BLaER1 treated with 17β-estradiol and CSF1 and Interleukin-3, amounts not matched to agents 10 nM and 100 nM (cell line): ENCODE measurements around the gene ANKS1B.
A peak's percentile ranks its signal among the peaks of the same experiment; 100 is the strongest.

Experiments
- H3K27ac ChIP-seq, 11 experiments: shearing (Covaris generic); formaldehyde crosslinking; 2 replicates each; pipeline ENCODE4 v1.8.1; 2022
- H3K27me3 ChIP-seq, 11 experiments: shearing (Covaris generic); formaldehyde crosslinking; 2 replicates each; pipeline ENCODE4 v1.8.1; 2022
- H3K36me3 ChIP-seq, 11 experiments: shearing (Covaris generic); formaldehyde crosslinking; 2 replicates each; pipeline ENCODE4 v1.8.1; 2022
- H3K4me1 ChIP-seq, 10 experiments: shearing (Covaris generic); formaldehyde crosslinking; 2 replicates each; pipeline ENCODE4 v1.8.1; 2022
- H3K4me2 ChIP-seq, 11 experiments: shearing (Covaris generic); formaldehyde crosslinking; 2 replicates each; pipeline ENCODE4 v1.8.1; 2022
- H3K4me3 ChIP-seq, 10 experiments: shearing (Covaris generic); formaldehyde crosslinking; 2 replicates each; pipeline ENCODE4 v1.8.1; 2022
- H3K9ac ChIP-seq, 11 experiments: shearing (Covaris generic); formaldehyde crosslinking; 2 replicates each; pipeline ENCODE4 v1.8.1; 2022
- H3K9me3 ChIP-seq, 11 experiments: shearing (Covaris generic); formaldehyde crosslinking; replicated peaks in 1 of 11; 2 replicates each; pipeline ENCODE4 v1.8.1; 2022
- H4K20me1 ChIP-seq, 11 experiments: shearing (Covaris generic); formaldehyde crosslinking; 2 replicates each; pipeline ENCODE4 v1.8.1; 2022
- Cebpa-rat ChIP-seq, 11 experiments: shearing (Covaris generic); IDR thresholded peaks; 2 replicates each; pipeline ENCODE4 v1.8.1; 2022

ANKS1B gene

GRCh38 chr12:99393763-99394162 lies 591.0 kb downstream of the ANKS1B start:
- Histone ChIP-seq H3K4me1 (peaks cover 0 to 70% (median 45%) of the 10 kb centered on the region in 10 experiments; a peak in 15 of 20 replicates), H3K9me3 (peaks cover 0 to 7% (median 5%) of the 10 kb centered on the region in 11 experiments; a peak in 16 of 22 replicates), H3K27ac (peak overlapping the region in 1 of 11 experiments; percentile 32; a peak in 1 of 22 replicates), H3K4me2 (peak overlapping the region in 8 of 11 experiments; percentile 47 to 85 (median 62); a peak in 16 of 22 replicates), H3K36me3 (peaks cover 0 to 54% (median 18%) of the 10 kb centered on the region in 11 experiments; a peak in 14 of 22 replicates), H3K27me3 (no peaks in the 10 kb centered on the region), H3K9ac (no peak overlapping the region), H4K20me1 (no peaks in the 10 kb centered on the region), H3K4me3 (no peak overlapping the region)
- no peak for TF ChIP-seq Cebpa-rat (IDR thresholded peaks at IDR 0.05)

GRCh38 chr12:99392091-99392850 lies 592.5 kb downstream of the ANKS1B start:
- Histone ChIP-seq H4K20me1 (no peaks in the 10 kb centered on the region), H3K4me3 (no peak overlapping the region), H3K4me2 (peak overlapping the region in 5 of 11 experiments; percentile 14 to 85 (median 23); a peak in 6 of 22 replicates), H3K36me3 (peaks cover 0 to 40% (median 5%) of the 10 kb centered on the region in 11 experiments; a peak in 12 of 22 replicates), H3K9ac (no peak overlapping the region), H3K27me3 (no peaks in the 10 kb centered on the region), H3K27ac (0 out of 22 replicates have a peak overlapping the region, but pooled peaks of 1 of the 11 experiments have one; percentile 17), H3K9me3 (no peaks in the 10 kb centered on the region), H3K4me1 (peaks cover 0 to 83% (median 54%) of the 10 kb centered on the region in 10 experiments; a peak in 15 of 20 replicates)
- TF ChIP-seq Cebpa-rat (IDR thresholded peaks at IDR 0.05) = no peak

GRCh38 chr12:99390707-99391106 lies 594.0 kb downstream of the ANKS1B start:
- H4K20me1 ChIP-seq = no peaks in the 10 kb centered on the region
- peaks cover 0 to 34% (median 0%) of the 10 kb centered on the region in 11 experiments; a peak in 8 of 22 replicates for H3K36me3 ChIP-seq
- H3K27ac ChIP-seq = no peak overlapping the region
- no peaks in the 10 kb centered on the region for H3K27me3 ChIP-seq
- no peaks in the 10 kb centered on the region for H3K9me3 ChIP-seq
- H3K4me2 ChIP-seq = 0 out of 22 replicates have a peak overlapping the region, but pooled peaks of 2 of the 11 experiments have one; percentile 24 to 35
- H3K9ac ChIP-seq = no peak overlapping the region
- TF ChIP-seq Cebpa-rat (IDR thresholded peaks at IDR 0.05) = no peak
- peaks cover 0 to 83% (median 52%) of the 10 kb centered on the region in 10 experiments; a peak in 15 of 20 replicates for H3K4me1 ChIP-seq
- H3K4me3 ChIP-seq = no peak overlapping the region

- TF ChIP-seq Cebpa-rat (IDR thresholded peaks at IDR 0.05) = no peak
- H3K27ac ChIP-seq = no peak overlapping the region
- peaks cover 0 to 38% (median 0%) of the 10 kb centered on the region in 11 experiments; a peak in 8 of 22 replicates for H3K36me3 ChIP-seq
- no peak overlapping the region for H3K9ac ChIP-seq
- no peak overlapping the region for H3K4me3 ChIP-seq
- peak overlapping the region in 1 of 11 experiments; percentile 17; a peak in 1 of 22 replicates for H3K4me2 ChIP-seq
- H4K20me1 ChIP-seq = no peaks in the 10 kb centered on the region
- H3K9me3 ChIP-seq = no peaks in the 10 kb centered on the region
- peaks cover 0 to 73% (median 44%) of the 10 kb centered on the region in 10 experiments; a peak in 15 of 20 replicates for H3K4me1 ChIP-seq
- no peaks in the 10 kb centered on the region for H3K27me3 ChIP-seq
Measured at GRCh38 chr12:99389751-99390150, 595.0 kb downstream of the ANKS1B start.

GRCh38 chr12:99388671-99389195 lies 596.0 kb downstream of the ANKS1B start:
- H4K20me1 ChIP-seq = no peaks in the 10 kb centered on the region
- H3K4me3 ChIP-seq = no peak overlapping the region
- TF ChIP-seq Cebpa-rat (IDR thresholded peaks at IDR 0.05) = no peak
- H3K4me1 ChIP-seq = peaks cover 0 to 63% (median 34%) of the 10 kb centered on the region in 10 experiments; a peak in 15 of 20 replicates
- peak overlapping the region in 8 of 11 experiments; percentile 14 to 62 (median 37); a peak in 10 of 22 replicates for H3K4me2 ChIP-seq
- peaks cover 0 to 45% (median 2%) of the 10 kb centered on the region in 11 experiments; a peak in 8 of 22 replicates for H3K36me3 ChIP-seq
- no peaks in the 10 kb centered on the region for H3K27me3 ChIP-seq
- H3K9ac ChIP-seq = peak overlapping the region in 1 of 11 experiments; percentile 18; a peak in 1 of 22 replicates
- H3K27ac ChIP-seq = peak overlapping the region in 1 of 11 experiments; percentile 22; a peak in 3 of 22 replicates
- no peaks in the 10 kb centered on the region for H3K9me3 ChIP-seq

GRCh38 chr12:99387661-99388060 lies 597.1 kb downstream of the ANKS1B start:
- Histone ChIP-seq H3K4me2 (no peak overlapping the region; a peak in 1 of 22 replicates), H3K27me3 (no peaks in the 10 kb centered on the region), H3K9me3 (no peaks in the 10 kb centered on the region), H4K20me1 (no peaks in the 10 kb centered on the region), H3K9ac (no peak overlapping the region), H3K27ac (no peak overlapping the region; a peak in 1 of 22 replicates), H3K4me3 (no peak overlapping the region), H3K36me3 (peaks cover 0 to 56% (median 10%) of the 10 kb centered on the region in 11 experiments; a peak in 10 of 22 replicates), H3K4me1 (peaks cover 0 to 53% (median 26%) of the 10 kb centered on the region in 10 experiments; a peak in 14 of 20 replicates)
- no peak for TF ChIP-seq Cebpa-rat (IDR thresholded peaks at IDR 0.05)

- Histone ChIP-seq H3K4me3 (no peak overlapping the region), H3K36me3 (peaks cover 0 to 57% (median 16%) of the 10 kb centered on the region in 11 experiments; a peak in 12 of 22 replicates), H3K27me3 (no peaks in the 10 kb centered on the region), H3K27ac (no peak overlapping the region), H3K4me1 (peaks cover 0 to 45% (median 20%) of the 10 kb centered on the region in 10 experiments; a peak in 13 of 20 replicates), H4K20me1 (no peaks in the 10 kb centered on the region), H3K9me3 (no peaks in the 10 kb centered on the region; a peak in 1 of 22 replicates), H3K4me2 (no peak overlapping the region; a peak in 1 of 22 replicates), H3K9ac (no peak overlapping the region)
- no peak for TF ChIP-seq Cebpa-rat (IDR thresholded peaks at IDR 0.05)
Measured at GRCh38 chr12:99386907-99387306, 597.8 kb downstream of the ANKS1B start.

GRCh38 chr12:99383258-99383657 lies 601.5 kb downstream of the ANKS1B start:
- TF ChIP-seq Cebpa-rat (IDR thresholded peaks at IDR 0.05) = no peak
- Histone ChIP-seq H4K20me1 (no peaks in the 10 kb centered on the region), H3K9ac (no peak overlapping the region), H3K36me3 (peaks cover 0 to 67% (median 24%) of the 10 kb centered on the region in 11 experiments; a peak in 13 of 22 replicates), H3K27me3 (no peaks in the 10 kb centered on the region), H3K4me2 (no peak overlapping the region), H3K4me1 (peaks cover 0 to 24% (median 13%) of the 10 kb centered on the region in 10 experiments; a peak in 16 of 20 replicates), H3K9me3 (peaks cover 0 to 3% (median 0%) of the 10 kb centered on the region in 11 experiments; a peak in 2 of 22 replicates), H3K27ac (no peak overlapping the region), H3K4me3 (no peak overlapping the region)
